IPS-18a (cell line): Measurements from ENCODE around the gene PTH2.

Source experiments
- H3K27ac ChIP-seq: one replicate; pipeline ENCODE4 v1.5.1; 2013; ENCODE audit warnings: low read length
- H3K27me3 ChIP-seq: one replicate; pipeline ENCODE4 v1.6.1; 2013; ENCODE audit warnings: mild to moderate bottlenecking, low read length; ENCODE audit not compliant: control insufficient read depth, insufficient read depth
- H3K36me3 ChIP-seq: one replicate; pipeline ENCODE4 v1.6.1; 2013; ENCODE audit warnings: low read depth, low read length; ENCODE audit not compliant: control insufficient read depth
- H3K4me1 ChIP-seq: one replicate; pipeline ENCODE4 v1.6.1; 2013; ENCODE audit warnings: low read depth, low read length; ENCODE audit not compliant: control insufficient read depth
- H3K4me3 ChIP-seq: one replicate; pipeline ENCODE4 v1.5.1; 2013; ENCODE audit warnings: low read length
- H3K9ac ChIP-seq: one replicate; pipeline ENCODE4 v1.6.1; 2013; ENCODE audit warnings: mild to moderate bottlenecking, low read length, moderate library complexity
- H3K9me3 ChIP-seq: one replicate; pipeline ENCODE4 v1.6.1; 2013; ENCODE audit warnings: low read depth, low read length; ENCODE audit not compliant: control insufficient read depth

PTH2 gene

DNA sequence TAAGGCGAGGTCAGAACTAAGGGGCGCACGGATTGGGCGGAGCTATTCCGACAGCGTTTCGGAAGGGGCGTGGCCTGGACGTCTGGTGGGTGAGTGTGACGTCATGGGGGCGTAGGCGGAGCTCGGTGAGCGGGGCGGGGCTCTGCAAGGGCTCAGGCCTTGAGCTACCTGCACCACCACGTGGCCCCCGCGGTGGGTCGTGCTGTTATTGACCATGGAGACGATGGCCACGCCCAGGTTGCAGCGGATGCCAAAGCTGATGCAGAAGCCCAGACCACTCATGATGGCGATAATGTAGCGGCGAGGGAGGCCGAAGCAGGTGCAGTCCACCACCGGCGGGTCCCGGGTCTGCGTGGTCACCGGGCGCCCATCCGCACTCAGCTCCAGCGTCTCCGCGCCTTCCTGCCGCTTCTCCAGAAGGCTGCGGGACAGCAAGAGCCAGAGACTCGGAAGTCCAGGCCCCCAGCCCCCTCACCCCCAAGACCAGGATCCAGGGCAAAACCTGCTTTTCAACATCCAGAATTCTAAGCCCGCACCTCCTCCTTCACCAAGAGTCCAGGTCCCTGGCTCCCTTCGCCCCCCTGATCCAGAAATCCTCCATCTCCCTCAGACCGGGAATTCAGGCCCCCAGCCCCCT is 13.3 kb upstream of the PTH2 start:
- H3K9me3 ChIP-seq, result no peaks in the 10 kb centered on the region
- no peak overlapping the region for H3K27ac ChIP-seq
- no peaks in the 10 kb centered on the region for H3K36me3 ChIP-seq
- no peak overlapping the region for H3K4me3 ChIP-seq
- peaks cover 70% of the 10 kb centered on the region for H3K27me3 ChIP-seq
- peaks cover 3% of the 10 kb centered on the region for H3K4me1 ChIP-seq
- H3K9ac ChIP-seq, result no peak overlapping the region

DNA sequence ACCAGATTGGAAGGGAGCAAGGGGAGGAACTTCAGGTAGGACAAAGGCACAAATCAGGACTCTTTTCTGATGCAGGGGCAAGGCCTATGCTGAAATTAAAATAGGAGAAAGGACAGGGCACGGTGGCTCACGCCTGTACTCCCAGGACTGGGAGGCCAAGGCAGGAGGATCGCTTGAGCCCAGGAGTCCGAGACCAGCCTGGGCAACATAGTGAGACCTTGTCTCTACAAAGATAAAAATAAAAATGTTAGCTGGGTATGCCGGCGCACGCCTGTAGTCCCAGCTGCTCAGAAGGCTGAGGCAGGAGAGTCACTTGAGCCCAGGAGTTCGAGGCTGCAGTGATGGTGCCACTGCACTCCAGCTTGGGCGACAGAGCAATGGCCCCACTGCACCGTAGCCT is 12.4 kb upstream of the PTH2 start:
- H3K4me1 ChIP-seq, result peaks cover 3% of the 10 kb centered on the region
- peaks cover 65% of the 10 kb centered on the region for H3K27me3 ChIP-seq
- H3K9me3 ChIP-seq, result no peaks in the 10 kb centered on the region
- H3K9ac ChIP-seq, result no peak overlapping the region
- H3K4me3 ChIP-seq, result peak overlapping the region; percentile 21
- no peak overlapping the region for H3K27ac ChIP-seq
- no peaks in the 10 kb centered on the region for H3K36me3 ChIP-seq

DNA sequence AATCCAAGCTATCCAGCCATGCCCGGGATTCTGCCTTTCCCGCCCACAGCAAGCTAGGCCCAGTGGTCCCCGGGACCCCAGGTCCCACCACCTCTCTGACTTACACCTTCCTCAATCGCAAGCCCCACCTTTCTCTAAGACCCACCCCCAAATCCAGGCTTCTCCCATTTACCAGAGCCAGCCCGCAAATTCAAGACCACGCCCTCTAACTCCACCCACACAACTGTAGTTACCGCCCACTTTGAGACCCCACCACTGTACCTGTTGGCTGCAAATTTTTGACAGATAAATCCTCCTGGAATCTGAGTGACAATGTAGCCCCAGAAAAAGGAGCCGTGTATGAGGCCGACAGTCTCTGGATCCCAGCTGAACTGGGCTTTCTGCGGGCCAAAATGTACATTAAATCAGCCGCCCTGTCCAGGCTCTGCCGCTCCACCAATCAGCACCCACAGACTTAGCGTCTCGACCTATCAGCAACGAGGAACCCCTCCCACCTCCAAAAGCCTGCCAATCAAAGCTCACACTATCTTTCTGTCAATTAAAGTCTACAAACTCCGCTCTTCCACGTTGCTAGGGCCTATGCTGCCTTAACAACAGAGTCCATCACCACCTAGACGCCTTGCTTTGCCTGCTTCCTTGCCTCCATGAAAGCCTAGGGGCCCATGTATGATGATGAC is 11.8 kb upstream of the PTH2 start:
- Histone ChIP-seq H3K9ac (no peak overlapping the region), H3K36me3 (no peaks in the 10 kb centered on the region), H3K9me3 (no peaks in the 10 kb centered on the region), H3K27ac (no peak overlapping the region), H3K4me1 (peaks cover 3% of the 10 kb centered on the region), H3K4me3 (no peak overlapping the region), H3K27me3 (peaks cover 61% of the 10 kb centered on the region)

- peaks cover 53% of the 10 kb centered on the region for H3K27me3 ChIP-seq
Observed at GRCh38 chr19:49433240-49433901, 10.1 kb upstream of the PTH2 start.

DNA sequence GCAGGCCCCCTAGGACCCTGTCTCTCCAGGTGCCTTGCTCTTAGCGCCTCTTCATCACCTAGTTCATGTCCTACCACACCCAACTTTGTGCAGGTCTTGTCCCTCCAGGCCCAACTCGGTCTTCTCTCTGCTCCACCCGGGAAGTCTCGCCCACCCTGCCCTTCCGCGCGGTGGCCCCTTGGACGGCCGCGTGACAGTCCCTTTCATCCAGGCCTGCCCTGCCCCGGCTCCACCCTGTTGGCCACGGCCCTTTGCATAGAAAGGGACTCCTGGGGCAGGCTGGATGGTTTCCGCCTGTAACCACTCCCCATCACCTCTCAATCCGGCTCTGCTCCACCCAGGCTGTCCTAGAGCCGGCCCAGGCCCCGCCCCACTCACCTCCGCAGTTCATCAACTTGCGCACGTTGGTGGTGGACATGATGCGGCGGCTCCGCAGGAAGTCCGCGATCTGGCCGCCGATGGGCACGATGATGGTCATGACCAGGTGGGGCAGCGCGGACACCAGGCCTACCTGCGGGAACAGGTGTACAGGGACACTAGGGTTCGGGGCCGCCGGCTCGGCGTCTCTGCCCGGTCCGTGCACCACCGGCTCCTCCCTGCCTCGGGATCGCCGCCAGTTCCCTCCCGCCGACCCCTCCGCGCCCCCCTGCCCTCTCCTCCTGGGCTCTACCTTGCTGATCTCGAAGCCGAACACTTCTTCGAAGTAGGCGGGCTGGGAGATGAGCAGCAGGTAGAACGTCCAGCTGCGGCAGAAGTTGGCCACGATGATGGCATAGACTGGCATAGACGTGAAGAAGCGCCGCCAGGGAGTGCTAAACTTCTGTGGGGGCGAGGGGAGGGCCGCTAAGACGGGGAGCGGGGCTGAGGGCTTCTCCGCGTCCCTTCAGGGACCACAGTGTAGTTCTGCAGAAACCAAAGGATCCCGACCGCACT is 9.2 kb upstream of the PTH2 start:
- Histone ChIP-seq H3K27me3 (peaks cover 46% of the 10 kb centered on the region), H3K36me3 (no peaks in the 10 kb centered on the region), H3K9me3 (no peaks in the 10 kb centered on the region), H3K4me1 (peaks cover 7% of the 10 kb centered on the region), H3K27ac (no peak overlapping the region), H3K4me3 (peak overlapping the region; percentile 41), H3K9ac (no peak overlapping the region)

More at GRCh38 chr19:49433240-49433901, 10.1 kb upstream of the PTH2 start:
- no peak overlapping the region for H3K9ac ChIP-seq
- peaks cover 7% of the 10 kb centered on the region for H3K4me1 ChIP-seq
- no peaks in the 10 kb centered on the region for H3K36me3 ChIP-seq
- no peak overlapping the region for H3K27ac ChIP-seq
- no peak overlapping the region for H3K4me3 ChIP-seq
- no peaks in the 10 kb centered on the region for H3K9me3 ChIP-seq

DNA sequence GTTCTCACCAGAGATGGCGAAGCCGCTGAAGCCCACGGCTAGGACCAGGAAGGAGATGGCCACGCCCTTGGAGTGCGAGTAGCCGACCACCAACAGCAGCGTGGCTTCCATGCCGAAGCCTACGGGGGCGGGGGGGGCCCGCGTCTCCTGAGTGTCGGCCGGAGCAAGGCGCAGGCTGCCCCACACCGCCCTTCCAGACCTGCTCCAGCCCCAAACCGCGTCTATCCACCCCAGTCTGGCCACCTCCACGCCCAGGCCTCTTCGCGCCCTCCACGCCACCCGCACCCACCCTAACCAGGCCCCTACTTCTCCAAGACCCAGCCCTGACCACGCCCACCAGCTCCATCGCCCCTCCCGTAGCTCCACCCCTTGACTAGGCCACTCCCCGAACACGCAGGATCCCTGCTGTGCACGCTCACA is 8.1 kb upstream of the PTH2 start:
- peaks cover 46% of the 10 kb centered on the region for H3K27me3 ChIP-seq
- no peak overlapping the region for H3K9ac ChIP-seq
- H3K4me1 ChIP-seq, result peaks cover 13% of the 10 kb centered on the region
- H3K27ac ChIP-seq, result no peak overlapping the region
- H3K36me3 ChIP-seq, result no peaks in the 10 kb centered on the region
- H3K4me3 ChIP-seq, result no peak overlapping the region
- no peaks in the 10 kb centered on the region for H3K9me3 ChIP-seq

- peaks cover 11% of the 10 kb centered on the region for H3K4me1 ChIP-seq
- no peak overlapping the region for H3K27ac ChIP-seq
- no peaks in the 10 kb centered on the region for H3K36me3 ChIP-seq
- no peak overlapping the region for H3K4me3 ChIP-seq
- no peaks in the 10 kb centered on the region for H3K9me3 ChIP-seq
- no peak overlapping the region for H3K9ac ChIP-seq
- peaks cover 51% of the 10 kb centered on the region for H3K27me3 ChIP-seq
Observed at GRCh38 chr19:49430678-49431329, 7.6 kb upstream of the PTH2 start.

GRCh38 chr19:49430172-49430677 is 7.0 kb upstream of the PTH2 start:
- peaks cover 15% of the 10 kb centered on the region for H3K4me1 ChIP-seq

DNA sequence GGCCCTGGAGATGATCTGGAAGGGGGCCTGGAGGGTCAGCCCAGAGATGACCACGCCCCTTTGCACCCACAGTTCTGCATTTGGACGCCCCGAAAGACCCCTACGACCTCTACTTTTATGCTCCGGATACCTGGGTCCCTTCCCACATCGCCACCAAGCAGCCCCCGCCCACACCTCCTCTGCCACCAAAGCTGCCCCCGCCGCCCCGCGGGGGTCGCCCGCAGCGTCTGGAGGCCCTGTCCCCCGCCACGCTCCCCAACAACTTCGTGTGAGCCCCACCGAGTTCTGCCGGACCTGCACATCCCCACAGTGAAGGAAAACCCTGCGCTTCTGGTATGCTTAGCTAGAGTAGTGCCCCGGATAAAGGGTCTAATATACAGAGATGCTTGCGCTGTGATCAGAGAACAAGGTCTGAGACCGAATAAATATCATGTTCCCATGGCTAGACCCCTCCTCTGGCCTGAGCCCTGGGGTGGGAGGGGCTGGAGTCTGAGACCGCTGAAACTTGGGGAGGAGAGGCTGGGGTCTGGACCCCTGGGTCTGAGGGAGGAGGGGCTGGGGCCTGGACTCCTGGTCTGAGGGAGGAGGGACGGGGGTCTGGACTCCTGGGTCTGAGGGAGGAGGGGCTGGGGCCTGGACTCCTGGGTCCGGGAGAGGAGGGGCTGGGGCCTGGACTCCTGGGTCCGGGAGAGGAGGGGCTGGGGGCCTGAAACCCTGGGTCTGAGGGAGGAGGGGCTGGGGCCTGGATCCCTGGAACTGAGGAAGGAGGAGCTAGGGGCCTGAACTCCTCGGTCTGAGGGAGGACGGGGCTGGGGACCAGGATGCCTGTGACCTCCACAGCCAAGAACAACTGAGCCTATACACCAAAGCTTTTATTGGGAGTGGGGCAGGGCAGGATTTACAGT is 5.6 kb upstream of the PTH2 start:
- H3K27me3 ChIP-seq, result peaks cover 70% of the 10 kb centered on the region
- H3K4me1 ChIP-seq, result peaks cover 16% of the 10 kb centered on the region
- H3K27ac ChIP-seq, result no peak overlapping the region
- H3K4me3 ChIP-seq, result peak overlapping the region; percentile 70
- H3K9me3 ChIP-seq, result no peaks in the 10 kb centered on the region
- no peaks in the 10 kb centered on the region for H3K36me3 ChIP-seq
- peak overlapping the region; percentile 11 for H3K9ac ChIP-seq

More at GRCh38 chr19:49430172-49430677, 7.0 kb upstream of the PTH2 start:
- H3K27me3 ChIP-seq, result peaks cover 57% of the 10 kb centered on the region
- no peak overlapping the region for H3K4me3 ChIP-seq
- no peaks in the 10 kb centered on the region for H3K36me3 ChIP-seq
- no peaks in the 10 kb centered on the region for H3K9me3 ChIP-seq
- no peak overlapping the region for H3K27ac ChIP-seq
- no peak overlapping the region for H3K9ac ChIP-seq
